LNCAP (cell line): Measurements from ENCODE around the gene ST8SIA6.

ENCODE experiments used
- CTCF ChIP-seq: fragments of 450-650 bp; IDR thresholded peaks from 2 replicates; pipeline ENCODE4 v1.5.1; 2017; ENCODE audit warnings: mild to moderate bottlenecking

The ST8SIA6 gene

GRCh38 chr10:17438583-17438982 lies 15.8 kb downstream of the ST8SIA6 start:
- no peak for TF ChIP-seq CTCF

GRCh38 chr10:17435953-17436352 lies 18.4 kb downstream of the ST8SIA6 start:
- no peak for TF ChIP-seq CTCF

GRCh38 chr10:17435187-17435586 lies 19.2 kb downstream of the ST8SIA6 start:
- TF ChIP-seq CTCF, result no peak

- TF ChIP-seq CTCF, result no peak
These were observed 21.7 kb downstream of the ST8SIA6 start for GRCh38 chr10:17432723-17433122.

- TF ChIP-seq CTCF, result no peak
These were observed 22.5 kb downstream of the ST8SIA6 start for GRCh38 chr10:17431871-17432311.

GRCh38 chr10:17430647-17431355 lies 23.6 kb downstream of the ST8SIA6 start:
- peak; percentile 98 for TF ChIP-seq CTCF

- no peak for TF ChIP-seq CTCF
These were observed 24.9 kb downstream of the ST8SIA6 start for GRCh38 chr10:17429490-17429889.
